CD4-positive, alpha-beta T cell (primary cell): ENCODE measurements around the gene TMIE. TPM values are rescaled to one million over a fixed set of nuclear protein-coding genes. Genes with fewer than 3 reads are reported as not detected.

ENCODE experiments used
- ATAC-seq: fragments of 200-7000 bp; cut with Tn5 transposase; one replicate; pipeline ENCODE4 v1.10.0; 2022; ENCODE audit warnings: mild to moderate bottlenecking; ENCODE audit not compliant: poor library complexity
- CTCF ChIA-PET: fragments of 350-600 bp; sonication (Branson Sonifier 250); formaldehyde crosslinking; loops from one replicate; lab custom pipeline; 2021; ENCODE audit warnings: antibody characterized with exemption, inconsistent platforms; lab: Charles Lee
- POLR2A ChIA-PET: fragments of 350-600 bp; sonication (Branson Sonifier 250); formaldehyde crosslinking; loops from one replicate; lab custom pipeline; 2021; ENCODE audit warnings: antibody characterized with exemption, inconsistent platforms; lab: Charles Lee
- DNase-seq, 14 experiments: peaks; one replicate each; pipeline ENCODE4 v3.0.0-alpha.2; 2013 to 2020; ENCODE audit warnings: mixed read lengths in 2 of 14
- H3K27ac ChIP-seq, 2 donors: one replicate each; pipeline versions ENCODE4 v1.5.1 to v1.7.0; 2013; ENCODE audit warnings: low read length in 2 of 2, low read depth in 1 of 2, mild to moderate bottlenecking in 1 of 2
- H3K27me3 ChIP-seq, 2 experiments: 1 replicate in 1 of 2; 2 replicates in 1 of 2; pipeline versions ENCODE4 v1.6.1 to v1.7.0; 2013; ENCODE audit warnings: low read length in 2 of 2, control low read depth in 1 of 2, mild to moderate bottlenecking in 1 of 2, moderate library complexity in 1 of 2; ENCODE audit not compliant: insufficient read depth in 2 of 2, control insufficient read depth in 1 of 2
- H3K36me3 ChIP-seq: one replicate; pipeline ENCODE4 v1.6.1; 2013; ENCODE audit warnings: low read length, control low read depth; ENCODE audit not compliant: insufficient read depth
- H3K4me1 ChIP-seq: one replicate; pipeline ENCODE4 v1.6.1; 2013; ENCODE audit warnings: low read length, control low read depth; ENCODE audit not compliant: insufficient read depth
- H3K4me3 ChIP-seq: one replicate; pipeline ENCODE4 v1.5.1; 2013; ENCODE audit warnings: mild to moderate bottlenecking, low read length, moderate library complexity
- H3K9me3 ChIP-seq, 2 experiments: 1 replicate in 1 of 2; 2 replicates in 1 of 2; pipeline versions ENCODE4 v1.6.1 to v1.7.0; 2013; ENCODE audit warnings: low read length in 2 of 2, mild to moderate bottlenecking in 2 of 2, control low read depth in 1 of 2, moderate library complexity in 1 of 2; ENCODE audit not compliant: control insufficient read depth in 1 of 2, insufficient read depth in 1 of 2
- H3K27ac Mint-ChIP-seq: one replicate; pipeline ENCODE4 v1.8.0; 2020; ENCODE audit warnings: mixed read lengths
- H3K27me3 Mint-ChIP-seq: one replicate; pipeline ENCODE4 v1.8.0; 2021; ENCODE audit warnings: mixed read lengths
- H3K36me3 Mint-ChIP-seq: one replicate; pipeline ENCODE4 v1.8.0; 2021; ENCODE audit warnings: low read depth, mixed read lengths
- H3K4me1 Mint-ChIP-seq: one replicate; pipeline ENCODE4 v1.8.0; 2021; ENCODE audit warnings: low read depth, mixed read lengths
- H3K4me3 Mint-ChIP-seq: one replicate; pipeline ENCODE4 v1.8.0; 2020; ENCODE audit warnings: mild to moderate bottlenecking, mixed read lengths
- H3K9me3 Mint-ChIP-seq: one replicate; pipeline ENCODE4 v1.8.0; 2020; ENCODE audit warnings: mixed read lengths
- CTCF ChIP-seq: fragments of 200-600 bp; IDR thresholded peaks from one replicate; pipeline ENCODE4 v1.8.0; 2022; ENCODE audit warnings: antibody characterized with exemption, mild to moderate bottlenecking
- intact Hi-C, 2 experiments: fragments of 100-400 bp; cut with DNase I in 1 of 2; cut with micrococcal nuclease in 1 of 2; formaldehyde crosslinking; loops; one replicate each; pipeline versions ENCODE4 v1.15.1 to v1.9.0; 2023 to 2025; cut with DNase I, micrococcal nuclease
- total RNA-seq, 174 experiments: library from RNA in 2 of 174; stranded (reverse) in 2 of 174; gene quantifications; one replicate each; pipeline ENCODE4 v1.2.3 and lab custom pipeline; 2021 to 2026

The TMIE gene
- total RNA-seq, 2 experiments from 2014 or later, result 0.92 to 1.2 TPM

DNA sequence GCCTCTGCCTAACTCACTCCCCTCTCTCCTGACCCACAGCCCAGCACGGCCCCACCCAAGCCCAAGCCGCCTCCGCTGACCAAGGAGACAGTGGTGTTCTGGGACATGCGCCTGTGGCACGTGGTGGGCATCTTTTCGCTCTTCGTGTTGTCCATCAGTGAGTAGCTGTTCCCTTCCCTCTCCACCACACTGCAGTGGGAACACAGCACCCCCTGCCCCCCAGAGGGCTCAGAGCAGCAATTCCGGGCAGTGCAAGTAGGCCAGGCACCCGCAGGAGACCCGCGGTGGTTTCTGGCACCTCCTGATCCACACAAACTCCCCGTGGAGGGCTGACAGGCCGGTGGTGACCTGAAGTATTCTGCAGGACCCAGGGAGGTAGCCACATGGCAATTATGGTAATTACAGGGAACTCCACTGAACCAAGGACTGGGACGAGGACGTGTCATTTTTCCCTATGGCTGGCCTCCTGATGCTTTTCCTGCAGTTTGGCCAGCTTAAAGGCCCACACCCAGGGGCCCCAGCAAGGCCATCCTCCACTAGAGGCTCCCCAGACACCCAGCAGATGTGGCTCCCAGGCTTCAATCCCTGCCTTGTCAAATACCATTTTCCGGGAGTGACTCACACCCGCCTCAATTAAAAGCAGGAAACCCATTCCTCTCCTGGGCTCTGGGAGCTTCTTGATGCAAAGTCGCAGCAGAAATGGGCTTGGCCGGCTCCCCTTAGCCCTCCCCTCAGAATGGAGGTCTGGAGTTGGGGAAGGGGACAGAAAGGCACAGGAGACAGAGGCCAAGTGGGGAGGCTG lies 4.8 kb downstream of the TMIE start:
- H3K4me3 Mint-ChIP-seq, result no peak overlapping the region
- CTCF ChIA-PET, result interaction anchor here (0.7 kb wide), 1 partner anchor 12 kb away, joined by 3 read pairs; the partner anchor contains the start of gene PRSS50
- H3K27me3 Mint-ChIP-seq, result no peaks in the 10 kb centered on the region
- POLR2A ChIA-PET, result no interaction called here
- H3K27ac Mint-ChIP-seq, result no peak overlapping the region
- DNase-seq, result peak in 2 of 14 experiments; percentile 24
- intact Hi-C loops, result loop anchor here (1.0 to 10.0 kb wide), 7 partner anchors 189 to 1081 kb away; no protein-coding TSS in a partner anchor
- TF ChIP-seq CTCF, result no peak
- H3K36me3 Mint-ChIP-seq, result peaks cover 5% of the 10 kb centered on the region
- H3K4me3 ChIP-seq, result no peak overlapping the region
- peaks cover 0 to 6% of the 10 kb centered on the region in 2 experiments for H3K27me3 ChIP-seq
- no peaks in the 10 kb centered on the region for H3K36me3 ChIP-seq
- H3K4me1 ChIP-seq, result peaks cover 21% of the 10 kb centered on the region
- peaks cover 0 to under 1% of the 10 kb centered on the region in 2 experiments for H3K9me3 ChIP-seq
- no peaks in the 10 kb centered on the region for H3K9me3 Mint-ChIP-seq
- no peak overlapping the region for H3K27ac ChIP-seq
- ATAC-seq, result no peak
- peaks cover 12% of the 10 kb centered on the region for H3K4me1 Mint-ChIP-seq

DNA sequence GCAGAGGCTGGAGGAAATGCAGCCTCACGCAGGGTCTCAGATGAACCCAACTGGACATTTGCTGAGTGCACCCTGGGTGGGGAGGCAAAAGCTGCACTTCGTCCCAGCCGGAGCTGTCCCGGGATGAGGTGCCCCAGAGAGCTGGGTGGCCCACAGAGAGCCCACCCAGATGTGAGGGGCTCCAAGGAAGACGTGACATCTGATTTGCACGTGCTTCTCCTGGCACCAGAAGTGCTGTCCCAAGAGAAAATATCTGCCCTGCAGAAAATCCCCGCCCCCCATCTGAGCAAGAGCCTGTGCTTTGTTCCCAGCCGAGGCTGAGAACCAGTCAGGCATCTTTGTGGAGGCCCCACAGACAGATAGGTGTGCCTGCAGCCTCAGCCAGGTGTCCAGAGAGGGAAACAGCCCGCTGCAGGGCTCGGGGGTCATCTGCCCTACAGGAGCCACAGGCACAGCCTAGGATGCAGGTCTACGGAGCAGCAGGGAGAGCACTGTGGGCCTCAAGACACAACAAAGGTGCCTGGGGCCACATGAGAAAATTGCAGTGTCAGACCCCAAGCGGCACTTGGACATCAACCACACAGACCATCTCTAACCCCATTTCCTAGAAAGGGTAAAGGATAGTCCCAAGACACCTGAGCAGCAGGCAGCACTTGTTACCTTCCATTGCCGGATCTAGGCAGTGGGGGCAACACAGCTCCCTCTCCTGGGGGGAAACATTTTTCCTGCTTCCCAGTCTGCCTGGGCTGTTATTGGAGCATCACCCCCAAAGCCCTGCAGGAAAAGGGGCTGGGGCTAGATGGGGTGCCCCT lies 5.8 kb downstream of the TMIE start:
- Histone ChIP-seq H3K9me3 (no peaks in the 10 kb centered on the region), H3K4me1 (peaks cover 12% of the 10 kb centered on the region), H3K36me3 (no peaks in the 10 kb centered on the region), H3K27ac (no peak overlapping the region), H3K27me3 (no peaks in the 10 kb centered on the region), H3K4me3 (no peak overlapping the region)
- Mint-ChIP-seq H3K4me1 (peaks cover 7% of the 10 kb centered on the region), H3K4me3 (no peak overlapping the region), H3K27ac (no peak overlapping the region), H3K36me3 (peaks cover 5% of the 10 kb centered on the region), H3K27me3 (no peaks in the 10 kb centered on the region), H3K9me3 (no peaks in the 10 kb centered on the region)
- no peak for TF ChIP-seq CTCF
- intact Hi-C loops, result loop anchor here (5.0 to 10.0 kb wide), 3 partner anchors 618 to 1080 kb away; no protein-coding TSS in a partner anchor
- CTCF ChIA-PET, result no interaction called here
- no peak for ATAC-seq
- POLR2A ChIA-PET, result no interaction called here
- DNase-seq, result peak in 2 of 14 experiments; percentile 7 to 29

DNA sequence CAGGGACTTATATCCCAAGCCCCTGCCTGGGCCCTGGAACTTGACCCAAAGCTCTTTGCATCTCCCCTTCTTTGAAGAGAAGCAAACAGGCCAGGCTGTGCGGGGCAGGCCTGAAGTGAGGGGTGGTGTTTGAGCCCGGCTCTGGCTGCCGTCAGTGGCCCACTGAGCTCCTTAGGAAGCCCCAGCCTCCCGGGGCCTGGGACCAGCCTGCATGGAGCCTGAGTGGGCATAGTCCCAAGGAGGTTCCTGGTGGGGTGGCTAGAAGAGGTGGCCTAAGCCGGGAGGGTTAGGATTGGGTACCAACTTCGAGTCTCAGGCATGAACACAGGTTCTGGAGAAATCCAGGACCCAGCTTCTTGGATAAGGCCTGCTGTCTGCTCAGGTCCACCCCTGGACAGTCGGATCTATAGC lies 6.4 kb downstream of the TMIE start:
- intact Hi-C loops, result loop anchor here (5.0 to 10.0 kb wide), 3 partner anchors 617 to 1080 kb away; no protein-coding TSS in a partner anchor

More for the DNA sequence above, 6.4 kb downstream of the TMIE start:
- no peak overlapping the region for H3K4me3 ChIP-seq
- no peaks in the 10 kb centered on the region for H3K36me3 ChIP-seq
- Mint-ChIP-seq H3K27me3 (no peaks in the 10 kb centered on the region), H3K4me3 (no peak overlapping the region), H3K36me3 (peaks cover 5% of the 10 kb centered on the region), H3K9me3 (no peaks in the 10 kb centered on the region), H3K4me1 (peaks cover under 1% of the 10 kb centered on the region), H3K27ac (no peak overlapping the region)
- no peaks in the 10 kb centered on the region for H3K9me3 ChIP-seq
- ChIA-PET POLR2A (no interaction called here), CTCF (no interaction called here)
- peak in 2 of 14 experiments; percentile 3 to 14 for DNase-seq
- H3K27me3 ChIP-seq, result no peaks in the 10 kb centered on the region
- peaks cover 9% of the 10 kb centered on the region for H3K4me1 ChIP-seq
- H3K27ac ChIP-seq, result no peak overlapping the region
- no peak for ATAC-seq
- no peak for TF ChIP-seq CTCF
